Activated T-cell treated with anti-CD3 and anti-CD28 coated beads for 1 hour (primary cell): ENCODE measurements around the gene ZBTB6.
"Not testable (repeated sequence)": the region's sequence is repeated elsewhere in the genome, so short reads cannot be mapped to it uniquely, and the experiment has no call there.

ENCODE experiments used
- DNase-seq: peaks from one replicate; pipeline ENCODE4 v3.0.0-alpha.2; 2020; ENCODE audit warnings: low read depth

Gene ZBTB6

GRCh38 chr9:122929796-122930354, 16.8 kb upstream of the ZBTB6 start:
- no peak for DNase-seq

- no peak for DNase-seq
These were observed 10.8 kb upstream of the ZBTB6 start for GRCh38 chr9:122923947-122924346.

- DNase-seq, result no peak
These were observed 9.6 kb upstream of the ZBTB6 start for GRCh38 chr9:122922713-122923112.

GRCh38 chr9:122918310-122918709, 5.2 kb upstream of the ZBTB6 start:
- DNase-seq, result no peak

- DNase-seq, result no peak
These were observed 506 bp downstream of the ZBTB6 start for GRCh38 chr9:122912671-122912963.

- not testable (repeated sequence) for DNase-seq
These were observed 7.0 kb downstream of the ZBTB6 start for GRCh38 chr9:122906122-122906521.

GRCh38 chr9:122904823-122905710, 8.1 kb downstream of the ZBTB6 start, which contains the start of gene RC3H2:
RC3H2 (minus strand) TSS chr9:122905359; CDS start chr9:122897509, 7,850 bp downstream.
- DNase-seq, result peak; percentile 87

GRCh38 chr9:122904466-122904822, 8.7 kb downstream of the ZBTB6 start:
- DNase-seq, result peak; percentile 6

GRCh38 chr9:122900791-122901190, 12.3 kb downstream of the ZBTB6 start:
- DNase-seq, result no peak

- DNase-seq, result no peak
These were observed 15.2 kb downstream of the ZBTB6 start for GRCh38 chr9:122897969-122898368.

GRCh38 chr9:122888480-122888879, 24.6 kb downstream of the ZBTB6 start:
- no peak for DNase-seq

GRCh38 chr9:122883125-122883524, 30.0 kb downstream of the ZBTB6 start:
- DNase-seq, result no peak

- DNase-seq, result no peak
These were observed 33.7 kb downstream of the ZBTB6 start for GRCh38 chr9:122879443-122879842.

GRCh38 chr9:122875523-122875922, 37.6 kb downstream of the ZBTB6 start:
- no peak for DNase-seq

- DNase-seq, result not testable (repeated sequence)
These were observed 45.8 kb downstream of the ZBTB6 start for GRCh38 chr9:122867276-122867675.

- DNase-seq, result no peak
These were observed 47.0 kb downstream of the ZBTB6 start for GRCh38 chr9:122866079-122866478.

- DNase-seq, result no peak
These were observed 47.8 kb downstream of the ZBTB6 start for GRCh38 chr9:122865300-122865699.

GRCh38 chr9:122863407-122863806, 49.7 kb downstream of the ZBTB6 start:
- no peak for DNase-seq

- DNase-seq, result no peak
These were observed 52.6 kb downstream of the ZBTB6 start for GRCh38 chr9:122860319-122861142.
